Activated B cell treated with CpG ODN at 0.5 μM for 24 hours (primary cell): Measurements from ENCODE around the gene SUSD4. TPM values are rescaled to one million over a fixed set of nuclear protein-coding genes. Genes with fewer than 3 reads are reported as not detected.

Experiments used
- ATAC-seq: fragments of 200-7000 bp; cut with Tn5 transposase; one replicate; pipeline ENCODE4 v1.10.0; 2021; ENCODE audit warnings: low read depth, mild to moderate bottlenecking, moderate library complexity
- CTCF ChIA-PET: fragments of 350-600 bp; sonication (Branson Sonifier 250); formaldehyde crosslinking; loops from one replicate; lab custom pipeline; 2021; ENCODE audit warnings: antibody characterized with exemption; lab: Charles Lee
- POLR2A ChIA-PET: fragments of 350-600 bp; sonication (Branson Sonifier 250); formaldehyde crosslinking; loops from one replicate; lab custom pipeline; 2021; ENCODE audit warnings: antibody characterized with exemption; lab: Charles Lee
- DNase-seq: peaks from one replicate; pipeline ENCODE4 v3.0.0; 2022
- H3K27ac Mint-ChIP-seq: one replicate; pipeline ENCODE4 v1.8.0; 2020; ENCODE audit warnings: mixed read lengths
- H3K27me3 Mint-ChIP-seq: one replicate; pipeline ENCODE4 v1.8.0; 2021; ENCODE audit warnings: mixed read lengths
- H3K36me3 Mint-ChIP-seq: one replicate; pipeline ENCODE4 v1.8.0; 2021; ENCODE audit warnings: low read depth, mixed read lengths
- H3K4me1 Mint-ChIP-seq: one replicate; pipeline ENCODE4 v1.8.0; 2021; ENCODE audit warnings: mixed read lengths
- H3K4me3 Mint-ChIP-seq: one replicate; pipeline ENCODE4 v1.8.0; 2020; ENCODE audit warnings: mild to moderate bottlenecking, mixed read lengths
- H3K9me3 Mint-ChIP-seq: one replicate; pipeline ENCODE4 v1.8.0; 2020; ENCODE audit warnings: mixed read lengths
- intact Hi-C: fragments of 100-400 bp; cut with micrococcal nuclease; formaldehyde crosslinking; loops from one replicate; pipeline ENCODE4 v1.15.1; 2024
- total RNA-seq: library from RNA; stranded (reverse); gene quantifications from 2 replicates; pipeline ENCODE4 v1.2.3, GENCODE V29; 2022
- TF ChIP-seq, protein P1 (sequence below): fragments of 200-600 bp; IDR thresholded peaks from one replicate; pipeline ENCODE4 v1.8.0; 2022; ENCODE audit warnings: antibody characterized with exemption, mild to moderate bottlenecking

SUSD4 gene
- total RNA-seq, 1 donor from 2014 or later, result not detected

DNA sequence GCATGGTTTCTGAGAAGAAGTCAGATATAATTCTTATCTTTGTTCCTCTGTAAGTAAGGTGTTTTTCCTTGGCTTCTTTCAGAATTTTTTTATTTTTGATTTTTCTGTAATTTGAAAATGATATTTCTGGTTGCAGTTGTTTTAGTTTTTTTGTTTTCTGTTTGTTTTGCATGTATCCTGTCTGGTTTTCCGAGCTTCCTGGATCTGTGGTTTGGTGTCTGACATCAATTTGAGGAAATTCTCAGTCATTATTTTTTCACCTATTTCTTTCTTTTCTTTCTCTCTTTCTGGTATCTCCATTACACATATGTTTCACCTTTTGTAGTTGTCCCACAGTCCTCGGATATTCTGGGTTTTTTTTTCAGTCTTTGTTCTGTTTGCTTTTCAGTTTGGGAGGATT is 123.9 kb downstream of the SUSD4 start:
- POLR2A ChIA-PET, result no interaction called here
- TF ChIP-seq, protein P1, sequence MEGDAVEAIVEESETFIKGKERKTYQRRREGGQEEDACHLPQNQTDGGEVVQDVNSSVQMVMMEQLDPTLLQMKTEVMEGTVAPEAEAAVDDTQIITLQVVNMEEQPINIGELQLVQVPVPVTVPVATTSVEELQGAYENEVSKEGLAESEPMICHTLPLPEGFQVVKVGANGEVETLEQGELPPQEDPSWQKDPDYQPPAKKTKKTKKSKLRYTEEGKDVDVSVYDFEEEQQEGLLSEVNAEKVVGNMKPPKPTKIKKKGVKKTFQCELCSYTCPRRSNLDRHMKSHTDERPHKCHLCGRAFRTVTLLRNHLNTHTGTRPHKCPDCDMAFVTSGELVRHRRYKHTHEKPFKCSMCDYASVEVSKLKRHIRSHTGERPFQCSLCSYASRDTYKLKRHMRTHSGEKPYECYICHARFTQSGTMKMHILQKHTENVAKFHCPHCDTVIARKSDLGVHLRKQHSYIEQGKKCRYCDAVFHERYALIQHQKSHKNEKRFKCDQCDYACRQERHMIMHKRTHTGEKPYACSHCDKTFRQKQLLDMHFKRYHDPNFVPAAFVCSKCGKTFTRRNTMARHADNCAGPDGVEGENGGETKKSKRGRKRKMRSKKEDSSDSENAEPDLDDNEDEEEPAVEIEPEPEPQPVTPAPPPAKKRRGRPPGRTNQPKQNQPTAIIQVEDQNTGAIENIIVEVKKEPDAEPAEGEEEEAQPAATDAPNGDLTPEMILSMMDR, result no peak
- Mint-ChIP-seq H3K36me3 (no peaks in the 10 kb centered on the region), H3K27ac (no peak overlapping the region), H3K9me3 (peaks cover 2% of the 10 kb centered on the region), H3K4me3 (no peak overlapping the region), H3K27me3 (peaks cover 13% of the 10 kb centered on the region), H3K4me1 (no peaks in the 10 kb centered on the region)
- intact Hi-C loops, result no loop called here
- DNase-seq (no peak), ATAC-seq (no peak)
- CTCF ChIA-PET, result no interaction called here

DNA sequence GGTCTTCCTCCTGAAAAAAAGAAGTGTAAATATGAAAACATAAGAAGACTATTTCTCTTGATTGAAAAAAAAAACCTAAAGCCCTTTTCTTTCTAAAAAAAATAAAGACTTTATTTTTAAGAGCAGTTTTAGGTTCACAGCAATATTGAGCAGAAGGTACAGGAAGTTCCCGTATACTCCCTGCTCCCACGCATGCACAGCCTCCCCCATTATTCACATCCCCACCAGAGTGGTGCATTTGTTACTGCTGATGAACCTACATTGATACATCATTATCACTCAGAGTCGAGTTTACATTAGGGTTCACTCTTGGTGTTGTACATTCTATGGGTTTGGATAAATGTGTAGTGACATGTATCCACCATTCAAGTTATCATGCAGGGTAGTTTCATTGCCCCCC is 128.9 kb downstream of the SUSD4 start:
- intact Hi-C loops, result no loop called here
- Mint-ChIP-seq H3K9me3 (peaks cover 2% of the 10 kb centered on the region), H3K27me3 (no peaks in the 10 kb centered on the region), H3K4me3 (no peak overlapping the region), H3K27ac (no peak overlapping the region), H3K4me1 (no peaks in the 10 kb centered on the region), H3K36me3 (no peaks in the 10 kb centered on the region)
- CTCF ChIA-PET, result no interaction called here
- ATAC-seq (no peak), DNase-seq (no peak)
- POLR2A ChIA-PET, result no interaction called here
- TF ChIP-seq, protein P1, result no peak

DNA sequence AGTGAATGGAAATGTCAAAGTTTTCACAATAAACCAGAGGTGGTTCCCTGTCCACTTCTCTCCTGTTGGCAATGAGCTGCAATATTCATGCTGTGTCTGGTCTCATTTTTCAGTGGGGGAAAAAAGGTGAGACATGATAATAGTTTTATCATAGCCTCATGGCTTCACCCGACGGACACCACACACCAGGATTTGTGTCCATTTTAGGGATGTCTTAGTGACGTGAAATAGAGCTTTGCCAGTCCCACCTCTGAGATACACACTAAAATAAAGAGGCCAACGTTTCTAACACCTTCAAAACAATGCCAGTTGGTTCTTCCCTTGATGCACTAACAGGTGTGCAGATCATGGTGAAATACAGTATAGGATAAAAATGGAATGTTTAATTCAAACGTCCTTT is 129.4 kb downstream of the SUSD4 start:
- Mint-ChIP-seq H3K9me3 (peaks cover 2% of the 10 kb centered on the region), H3K4me3 (no peak overlapping the region), H3K27ac (no peak overlapping the region), H3K4me1 (no peaks in the 10 kb centered on the region), H3K36me3 (no peaks in the 10 kb centered on the region), H3K27me3 (no peaks in the 10 kb centered on the region)
- DNase-seq, result no peak
- intact Hi-C loops, result no loop called here
- no peak for ATAC-seq
- POLR2A ChIA-PET, result no interaction called here
- CTCF ChIA-PET, result no interaction called here
- TF ChIP-seq, protein P1, result no peak

DNA sequence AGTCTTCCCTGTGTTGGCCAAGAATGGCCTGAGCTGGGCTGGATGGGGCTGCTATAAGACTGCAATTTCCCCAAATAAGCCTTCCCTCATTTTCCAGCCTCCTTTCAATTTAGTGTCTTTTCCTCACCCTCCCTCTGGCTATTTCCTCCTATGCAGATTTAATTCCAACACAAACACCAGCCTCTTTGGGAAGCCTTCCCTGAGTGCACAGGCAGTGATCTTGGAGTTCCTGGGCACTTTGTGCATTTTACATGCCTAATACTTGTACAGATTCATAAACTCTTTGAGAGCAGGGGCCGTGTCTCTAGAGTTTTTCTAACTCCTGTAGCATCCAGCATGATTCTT is 129.8 kb downstream of the SUSD4 start:
- H3K36me3 Mint-ChIP-seq, result no peaks in the 10 kb centered on the region
- H3K4me1 Mint-ChIP-seq, result no peaks in the 10 kb centered on the region
- ATAC-seq (no peak), DNase-seq (no peak)
- TF ChIP-seq, protein P1, result no peak
- CTCF ChIA-PET, result no interaction called here
- intact Hi-C loops, result no loop called here
- H3K4me3 Mint-ChIP-seq, result no peak overlapping the region
- H3K9me3 Mint-ChIP-seq, result peaks cover 2% of the 10 kb centered on the region
- no peaks in the 10 kb centered on the region for H3K27me3 Mint-ChIP-seq
- H3K27ac Mint-ChIP-seq, result no peak overlapping the region
- POLR2A ChIA-PET, result no interaction called here

DNA sequence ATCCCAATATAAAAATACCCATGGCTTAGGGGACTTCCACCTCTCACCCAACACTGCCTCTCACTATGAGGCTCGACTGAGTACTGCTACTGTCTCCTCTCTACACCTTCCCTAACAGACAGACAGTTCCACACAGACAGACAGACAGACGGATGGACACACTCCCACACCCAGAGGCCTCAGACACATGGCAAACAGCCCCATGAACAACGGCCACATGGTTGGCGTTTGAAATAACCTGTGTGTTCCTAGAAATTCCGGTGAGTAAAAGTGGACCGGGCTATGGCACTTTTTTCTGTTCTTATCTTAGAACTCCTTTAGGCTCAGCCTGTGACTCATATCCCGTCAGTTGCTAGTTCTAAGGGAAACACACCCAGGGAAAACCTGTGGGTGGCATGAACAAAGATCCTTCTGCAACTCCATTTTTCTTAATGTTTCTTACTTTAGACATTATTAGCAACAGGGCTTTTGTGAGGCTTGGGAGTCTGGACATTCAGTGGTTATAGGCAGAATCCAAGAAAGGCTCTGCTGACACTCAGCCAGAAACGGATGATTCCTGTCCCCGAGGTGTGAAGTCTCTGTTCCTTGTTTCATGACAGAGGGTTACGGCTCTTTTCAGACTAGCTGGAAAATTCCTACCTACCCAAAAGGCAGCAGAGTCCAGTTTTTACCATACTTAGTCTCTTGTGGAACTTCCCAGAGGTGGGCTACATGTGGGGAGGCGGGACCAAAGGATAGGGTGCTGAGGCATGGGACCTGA is 130.4 kb downstream of the SUSD4 start:
- H3K27me3 Mint-ChIP-seq, result no peaks in the 10 kb centered on the region
- no peak for ATAC-seq

More for the DNA sequence above, 130.4 kb downstream of the SUSD4 start:
- intact Hi-C loops, result no loop called here
- Mint-ChIP-seq H3K27ac (no peak overlapping the region), H3K9me3 (peaks cover 2% of the 10 kb centered on the region), H3K4me1 (no peaks in the 10 kb centered on the region), H3K36me3 (no peaks in the 10 kb centered on the region), H3K4me3 (no peak overlapping the region)
- TF ChIP-seq, protein P1, result no peak
- ChIA-PET POLR2A (no interaction called here), CTCF (no interaction called here)
- no peak for DNase-seq
